ENCODE data around the gene PLEKHJ1. TPM values are rescaled to one million over a fixed set of nuclear protein-coding genes. Genes with fewer than 3 reads are reported as not detected.

The PLEKHJ1 gene
- total and polyA plus RNA-seq, 2 of the 13 experiments (the other 11 are each of a cell fraction or from before 2014, with no cell fraction given), result 70.5 to 130 TPM

GRCh38 chr19:2275588-2276428 lies 39.7 kb upstream of the PLEKHJ1 start:
- H3K4me1 ChIP-seq (ENCODE audit: insufficient read depth, low read length), result peaks cover 40% of the 10 kb centered on the region
- H2AFZ ChIP-seq (ENCODE audit: low read length), result no peak overlapping the region
- TF ChIP-seq HNRNPLL (IDR thresholded peaks at IDR 0.05; ENCODE audit: low read depth, low read length, poor library complexity, severe bottlenecking) (peak; percentile 5), SMARCE1 (IDR thresholded peaks at IDR 0.05; ENCODE audit: borderline replicate concordance) (no peak), AGO2 (optimal IDR thresholded peaks at IDR 0.05; ENCODE audit: low read depth, low read length) (peak; percentile 32), ZBTB33 (CRISPR knock-in tag; IDR thresholded peaks at IDR 0.05) (peak; percentile 27; the same call in 1 of the 2 replicates), ZBTB4 (CRISPR knock-in tag; IDR thresholded peaks at IDR 0.05; ENCODE audit: borderline replicate concordance) (0 out of 2 replicates have a peak, but pooled peaks have one; percentile 8), ZNF549 (CRISPR knock-in tag; IDR thresholded peaks at IDR 0.05) (no peak), YEATS2 (CRISPR knock-in tag; IDR thresholded peaks at IDR 0.05; ENCODE audit: borderline replicate concordance) (no peak), RBFOX2 (IDR thresholded peaks at IDR 0.05; ENCODE audit: low read depth, low read length) (peak; percentile 51), SUZ12 (IDR thresholded peaks at IDR 0.05; ENCODE audit: low read depth, low read length) (no peak)
- WGBS (ENCODE audit: low lambda C conversion rate), result 98% methylated on average over 33 of the region's 74 CpGs
- H3K27ac ChIP-seq (ENCODE audit: extremely low read length, insufficient read depth, low read length), result no peak overlapping the region
- no TSS peak for BruUV-seq (replicated peaks)
- H3K4me2 ChIP-seq (ENCODE audit: low read depth, low read length), result no peak overlapping the region
- no peaks in the 10 kb centered on the region for H3K9me3 ChIP-seq (ENCODE audit: low read length)
- ChIA-PET POLR2A (interaction anchor here (1.2 kb wide), 1 partner anchor 10 kb away, joined by 3 read pairs; no protein-coding TSS in a partner anchor), CTCF (ENCODE audit: low intra/inter-chr PET ratio, low total read pairs) (interaction anchor here (1.2 to 1.5 kb wide), 2 partner anchors 23 to 40 kb away, joined by 3 to 16 read pairs; no protein-coding TSS in a partner anchor)
- no peaks in the 10 kb centered on the region for H3K27me3 ChIP-seq (ENCODE audit: control insufficient read depth in 1 of 2, insufficient read depth in 2 of 2, low read length in 2 of 2)
- H3K36me3 ChIP-seq (replicated peaks in 1 of 2; ENCODE audit: control insufficient read depth in 1 of 2, insufficient read depth in 2 of 2, low read length in 2 of 2), result peaks cover 4 to 17% of the 10 kb centered on the region in 2 experiments; a peak in 4 of 5 replicates
- ATAC-seq, result no peak
- peaks cover 19% of the 10 kb centered on the region for H3K79me2 ChIP-seq (ENCODE audit: insufficient read depth, low read length)
- no peak for FAIRE-seq
- no peak for DNase-seq (ENCODE audit: low spot score)
- intact Hi-C loops (cut with micrococcal nuclease; ENCODE audit: unreplicated experiment) (loop anchor here (1.0 kb wide), 1 partner anchor 40 kb away; no protein-coding TSS in a partner anchor), in situ Hi-C loops (cut with HindIII; ENCODE audit: extremely low pct_ligation_motif_present, low pct_unique_long_range_greater_than_20kb) (loop anchor here (5.0 kb wide), 1 partner anchor 41 kb away; no protein-coding TSS in a partner anchor)
- H4K20me1 ChIP-seq (ENCODE audit: insufficient read depth, low read length), result peaks cover 46% of the 10 kb centered on the region
- no peak overlapping the region for H3K9ac ChIP-seq (ENCODE audit: insufficient read depth, low read depth, low read length)
- H3K4me3 ChIP-seq (replicated peaks in 1 of 3; ENCODE audit: insufficient read depth in 1 of 3, low read depth in 2 of 3, low read length in 3 of 3), result no peak overlapping the region
